Measurements from ENCODE around the gene HLA-DOA. TPM values are rescaled to one million over a fixed set of nuclear protein-coding genes. Genes with fewer than 3 reads are reported as not detected.
A peak's percentile ranks its signal among the peaks of the same experiment; 100 is the strongest.

Gene HLA-DOA
- total and polyA plus RNA-seq, 12 donors, result 0.94 to 61.9 (median 13.6) TPM

GRCh38 chr6:33036535-33036934 is 27.1 kb upstream of the HLA-DOA start:
- H3K27me3 ChIP-seq, result peaks cover 8% of the 10 kb centered on the region
- H3K4me3 ChIP-seq, result no peak overlapping the region
- no peaks in the 10 kb centered on the region for H3K36me3 ChIP-seq (replicated peaks in 1 of 2)
- 35 to 65% (median 60%) methylated on average over 1 of the region's 1 CpG for WGBS, 4 donors
- H3K27ac ChIP-seq, result no peak overlapping the region
- no peaks in the 10 kb centered on the region for H3K9me3 ChIP-seq (replicated peaks in 1 of 3)
- no peak for DNase-seq
- no peaks in the 10 kb centered on the region for H3K4me1 ChIP-seq (replicated peaks in 1 of 2)
- no peak for TF ChIP-seq POLR2A (IDR thresholded peaks at IDR 0.05)
- TF ChIP-seq, protein P1, sequence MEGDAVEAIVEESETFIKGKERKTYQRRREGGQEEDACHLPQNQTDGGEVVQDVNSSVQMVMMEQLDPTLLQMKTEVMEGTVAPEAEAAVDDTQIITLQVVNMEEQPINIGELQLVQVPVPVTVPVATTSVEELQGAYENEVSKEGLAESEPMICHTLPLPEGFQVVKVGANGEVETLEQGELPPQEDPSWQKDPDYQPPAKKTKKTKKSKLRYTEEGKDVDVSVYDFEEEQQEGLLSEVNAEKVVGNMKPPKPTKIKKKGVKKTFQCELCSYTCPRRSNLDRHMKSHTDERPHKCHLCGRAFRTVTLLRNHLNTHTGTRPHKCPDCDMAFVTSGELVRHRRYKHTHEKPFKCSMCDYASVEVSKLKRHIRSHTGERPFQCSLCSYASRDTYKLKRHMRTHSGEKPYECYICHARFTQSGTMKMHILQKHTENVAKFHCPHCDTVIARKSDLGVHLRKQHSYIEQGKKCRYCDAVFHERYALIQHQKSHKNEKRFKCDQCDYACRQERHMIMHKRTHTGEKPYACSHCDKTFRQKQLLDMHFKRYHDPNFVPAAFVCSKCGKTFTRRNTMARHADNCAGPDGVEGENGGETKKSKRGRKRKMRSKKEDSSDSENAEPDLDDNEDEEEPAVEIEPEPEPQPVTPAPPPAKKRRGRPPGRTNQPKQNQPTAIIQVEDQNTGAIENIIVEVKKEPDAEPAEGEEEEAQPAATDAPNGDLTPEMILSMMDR (IDR thresholded peaks at IDR 0.05), result no peak
- intact Hi-C loops (cut with DNase I), result no loop called here

- TF ChIP-seq, protein P1 (IDR thresholded peaks at IDR 0.05), result no peak
- TF ChIP-seq POLR2A (IDR thresholded peaks at IDR 0.05), result no peak
- WGBS, 4 donors, result 89 to 97% (median 94%) methylated on average over 1 of the region's 1 CpG
- no peak for DNase-seq
- no peaks in the 10 kb centered on the region for H3K36me3 ChIP-seq (replicated peaks in 1 of 2)
- H3K27ac ChIP-seq, result no peak overlapping the region
- H3K4me3 ChIP-seq, result no peak overlapping the region
- peaks cover 8% of the 10 kb centered on the region for H3K27me3 ChIP-seq
- no peaks in the 10 kb centered on the region for H3K9me3 ChIP-seq (replicated peaks in 1 of 3)
- H3K4me1 ChIP-seq (replicated peaks in 1 of 2), result peaks cover 0 to 3% of the 10 kb centered on the region in 2 donors
- intact Hi-C loops (cut with DNase I), result no loop called here
Observed at GRCh38 chr6:33034554-33034953, 25.2 kb upstream of the HLA-DOA start.

GRCh38 chr6:33030245-33030644 is 20.9 kb upstream of the HLA-DOA start:
- intact Hi-C loops (cut with DNase I), result no loop called here
- H3K4me1 ChIP-seq (replicated peaks in 1 of 2), result peaks cover 0 to 9% of the 10 kb centered on the region in 2 donors
- whole genome bisulfite sequencing, 4 donors, result 38 to 65% (median 42%) methylated on average over 3 of the region's 3 CpGs
- TF ChIP-seq, protein P1 (IDR thresholded peaks at IDR 0.05), result no peak
- TF ChIP-seq POLR2A (IDR thresholded peaks at IDR 0.05), result no peak
- peak overlapping the region in 2 of 5 donors; percentile 75 to 79 for H3K27ac ChIP-seq
- H3K27me3 ChIP-seq, result peaks cover 8% of the 10 kb centered on the region
- H3K36me3 ChIP-seq (replicated peaks in 1 of 2), result no peaks in the 10 kb centered on the region
- DNase-seq, result no peak
- H3K4me3 ChIP-seq, result no peak overlapping the region
- no peaks in the 10 kb centered on the region for H3K9me3 ChIP-seq (replicated peaks in 1 of 3)

GRCh38 chr6:33029328-33030184 is 20.2 kb upstream of the HLA-DOA start:
- no peaks in the 10 kb centered on the region for H3K9me3 ChIP-seq (replicated peaks in 1 of 3)
- H3K27me3 ChIP-seq, result peaks cover 7% of the 10 kb centered on the region
- peaks cover 0 to 9% of the 10 kb centered on the region in 2 donors for H3K4me1 ChIP-seq (replicated peaks in 1 of 2)
- H3K36me3 ChIP-seq (replicated peaks in 1 of 2), result no peaks in the 10 kb centered on the region
- no peak overlapping the region for H3K4me3 ChIP-seq
- peak overlapping the region in 4 of 5 donors; percentile 1 to 79 (median 68) for H3K27ac ChIP-seq
- WGBS, 4 donors, result 50 to 64% (median 55%) methylated on average over 6 of the region's 6 CpGs
- TF ChIP-seq POLR2A (IDR thresholded peaks at IDR 0.05), result peak in 1 of 2 donors; percentile 77
- TF ChIP-seq, protein P1 (IDR thresholded peaks at IDR 0.05), result no peak
- peak; percentile 48 to 86 (median 77) for DNase-seq
- intact Hi-C loops (cut with DNase I), result no loop called here

Data from adrenal gland (tissue), 12 donors.